HG02852 (cell line): ENCODE results near the gene PEAR1.

Experiments
- ATAC-seq: cut with Tn5 transposase; IDR thresholded peaks from one replicate; pipeline ENCODE4 v1.9.1; 2021; ENCODE audit warnings: mild to moderate bottlenecking, moderate library complexity; ENCODE audit not compliant: unreplicated experiment

The PEAR1 gene

GRCh38 chr1:156958247-156958714, 64.8 kb downstream of the PEAR1 start:
- ATAC-seq = no peak

DNA sequence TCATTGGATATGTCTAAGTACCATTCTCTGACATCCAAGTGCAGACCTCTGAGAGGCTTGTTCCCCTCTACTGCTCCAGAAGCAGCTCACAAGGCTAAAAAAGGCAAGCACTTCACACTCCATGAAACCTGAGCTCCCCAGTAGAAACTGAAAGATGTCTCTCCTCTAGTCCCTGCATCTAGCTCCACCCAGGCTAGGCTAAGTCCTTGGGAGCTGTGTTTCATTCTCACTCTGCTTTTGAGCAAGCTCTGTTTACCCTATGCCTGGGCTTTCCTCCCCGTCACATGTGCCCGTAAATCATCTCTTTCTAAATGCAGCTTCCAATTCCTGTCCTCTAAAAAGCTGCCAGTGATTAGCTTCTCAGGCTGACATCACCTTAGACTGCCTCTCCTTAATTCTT, 65.9 kb downstream of the PEAR1 start:
- ATAC-seq = no peak

DNA sequence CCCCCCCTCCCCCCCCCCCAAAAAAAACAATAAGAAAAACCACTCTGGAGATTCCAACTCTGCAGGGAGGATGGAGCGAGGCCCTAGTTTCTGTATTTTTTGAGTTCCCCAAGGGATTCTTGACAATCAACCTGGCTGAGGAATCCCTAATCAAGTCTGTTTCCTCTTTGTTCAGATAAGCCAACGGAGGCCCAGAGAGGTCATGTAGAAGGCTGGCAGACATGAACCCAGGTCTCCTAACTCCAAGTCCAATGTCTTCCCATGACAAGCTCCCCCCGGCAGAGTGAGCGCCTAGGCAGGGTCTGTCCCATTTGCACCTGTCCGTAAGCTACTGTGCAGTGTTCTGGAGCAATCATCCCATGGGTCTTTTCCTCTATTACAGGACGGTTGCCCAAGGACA, 66.4 kb downstream of the PEAR1 start:
- ATAC-seq = no peak

DNA sequence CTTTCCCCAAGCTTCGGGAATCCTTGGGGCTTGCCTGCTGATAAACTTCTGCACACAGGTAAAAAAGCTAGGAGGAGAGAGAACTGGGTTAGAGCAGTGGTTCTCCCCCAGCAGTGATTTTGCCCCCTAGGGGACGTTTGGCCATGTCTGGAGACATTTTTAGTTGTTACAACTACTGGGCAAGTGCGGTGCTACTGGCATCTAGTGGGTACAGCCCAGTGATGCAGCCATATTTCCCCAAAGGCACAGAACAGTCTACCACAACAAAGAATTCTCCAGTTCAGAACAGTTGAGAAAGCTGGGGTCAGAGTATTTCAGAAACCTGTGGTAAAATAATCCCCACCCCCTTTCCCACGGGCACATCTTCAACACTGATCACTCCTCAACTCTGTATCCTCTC, 68.2 kb downstream of the PEAR1 start:
- ATAC-seq = no peak

GRCh38 chr1:156963621-156964020, 70.1 kb downstream of the PEAR1 start:
- ATAC-seq = no peak

DNA sequence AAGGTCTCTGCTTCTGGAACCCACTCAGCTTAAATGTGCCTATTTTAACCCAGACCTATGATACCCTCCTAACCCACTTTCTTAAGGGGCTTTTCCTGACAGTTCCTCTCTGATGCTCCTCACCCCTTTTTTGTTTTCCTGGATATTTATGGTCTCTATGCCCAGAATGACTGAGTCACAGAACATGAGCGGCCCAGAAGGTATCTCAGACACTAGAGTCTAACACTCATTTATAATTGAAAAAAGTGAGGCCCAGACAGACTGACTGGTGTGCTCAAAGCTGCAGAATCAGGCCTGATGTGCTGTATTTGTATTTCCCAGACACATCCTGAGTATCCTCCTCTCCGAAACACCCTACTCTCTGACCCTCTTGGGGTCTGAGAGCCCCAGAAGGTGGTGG, 70.9 kb downstream of the PEAR1 start:
- ATAC-seq = no peak
